Measurements from ENCODE around the gene RIN1.
A peak's percentile ranks its signal among the peaks of the same experiment; 100 is the strongest.
"Not testable (repeated sequence)": the region's sequence is repeated elsewhere in the genome, so short reads cannot be mapped to it uniquely, and the experiment has no call there.

Gene RIN1

DNA sequence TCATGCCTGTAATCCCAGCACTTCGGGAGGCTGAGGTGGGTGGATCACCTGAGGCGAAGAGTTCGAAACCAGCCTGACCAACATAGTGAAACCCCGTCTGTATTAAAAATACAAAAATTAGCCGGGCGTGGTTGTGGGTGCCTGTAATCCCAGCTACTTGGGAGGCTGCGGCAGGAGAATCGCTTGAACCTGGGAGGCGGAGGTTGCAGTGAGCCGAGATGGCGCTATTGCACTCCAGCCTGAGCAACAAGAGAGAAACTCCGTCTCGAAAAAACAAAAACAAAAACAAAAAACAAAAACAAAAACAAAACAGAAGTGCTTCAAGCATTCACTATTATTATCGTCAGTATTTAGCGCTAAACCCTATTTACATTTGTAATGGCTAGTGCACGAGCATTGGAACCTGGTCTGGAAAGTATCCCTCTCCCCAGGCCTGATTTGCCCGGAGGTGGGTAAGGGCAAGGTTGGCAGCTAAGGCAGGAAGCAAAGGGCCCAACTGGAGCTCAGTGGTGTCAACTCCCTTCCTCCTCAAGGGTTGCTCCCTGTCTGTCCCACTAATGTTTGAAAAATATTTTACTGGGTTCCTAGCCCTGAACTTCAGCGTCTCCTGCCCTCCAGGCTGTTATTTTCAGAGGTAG lies 25.3 kb downstream of the RIN1 start:
- not testable (repeated sequence) for H3K27ac ChIP-seq (ENCODE audit: low read depth, low read length); H3K4me1 ChIP-seq (ENCODE audit: control insufficient read depth, insufficient read depth, low read length); H3K36me3 ChIP-seq (ENCODE audit: control insufficient read depth, insufficient read depth, low read length); H3K27me3 ChIP-seq (ENCODE audit: control insufficient read depth, insufficient read depth, low read length); H3K4me3 ChIP-seq (ENCODE audit: low read length); H3K9ac ChIP-seq (ENCODE audit: low read length)

DNA sequence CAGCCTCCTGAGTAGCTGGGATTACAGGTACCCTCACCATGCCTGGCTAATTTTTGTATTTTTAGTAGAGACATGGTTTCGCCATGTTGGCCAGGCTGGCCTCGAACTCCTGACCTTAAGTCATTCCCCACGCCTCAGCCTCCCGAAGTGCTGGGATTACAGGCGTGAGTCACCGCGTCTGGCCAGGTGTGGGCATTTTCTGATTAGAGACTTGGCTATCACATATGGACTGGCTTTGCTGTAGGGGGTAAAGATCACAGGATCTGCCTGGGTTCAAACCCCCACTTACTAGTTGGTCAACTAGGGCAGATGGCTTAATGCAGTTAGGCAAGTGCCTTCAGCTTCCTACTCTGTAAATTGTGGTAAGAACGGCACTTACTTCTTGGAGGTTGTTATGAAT lies 25.9 kb downstream of the RIN1 start:
- Histone ChIP-seq H3K27me3 (ENCODE audit: control insufficient read depth, insufficient read depth, low read length) (no peaks in the 10 kb centered on the region), H3K27ac (ENCODE audit: low read depth, low read length) (no peak overlapping the region), H3K4me1 (ENCODE audit: control insufficient read depth, insufficient read depth, low read length) (no peaks in the 10 kb centered on the region), H3K4me3 (ENCODE audit: low read length) (no peak overlapping the region), H3K9ac (ENCODE audit: low read length) (no peak overlapping the region), H3K36me3 (ENCODE audit: control insufficient read depth, insufficient read depth, low read length) (no peaks in the 10 kb centered on the region)

DNA sequence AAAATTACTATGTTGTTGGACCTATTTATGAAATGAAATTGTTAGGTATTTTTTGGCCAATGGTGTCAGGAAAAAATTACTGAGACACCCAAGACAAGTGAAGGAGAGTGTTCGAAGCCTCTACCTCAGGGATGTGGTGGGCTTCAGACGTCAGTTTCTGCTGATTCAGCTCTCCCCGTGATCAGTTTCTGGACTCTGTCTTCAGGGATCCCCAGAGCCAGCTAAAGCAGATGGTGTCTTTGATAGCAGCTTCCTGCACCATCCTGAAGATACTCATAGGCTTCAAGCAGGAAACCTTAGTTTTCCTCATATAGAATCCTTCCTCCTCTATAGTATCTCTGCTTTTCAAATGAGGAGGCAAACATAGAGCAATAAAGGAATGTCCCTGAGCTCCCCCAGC lies 26.8 kb downstream of the RIN1 start:
- no peak overlapping the region for H3K9ac ChIP-seq (ENCODE audit: low read length)
- no peak overlapping the region for H3K4me3 ChIP-seq (ENCODE audit: low read length)
- H3K27ac ChIP-seq (ENCODE audit: low read depth, low read length): no peak overlapping the region
- H3K4me1 ChIP-seq (ENCODE audit: control insufficient read depth, insufficient read depth, low read length): no peaks in the 10 kb centered on the region
- H3K36me3 ChIP-seq (ENCODE audit: control insufficient read depth, insufficient read depth, low read length): no peaks in the 10 kb centered on the region
- H3K27me3 ChIP-seq (ENCODE audit: control insufficient read depth, insufficient read depth, low read length): no peaks in the 10 kb centered on the region

GRCh38 chr11:66302656-66303055 lies 33.6 kb downstream of the RIN1 start:
- Histone ChIP-seq H3K4me1 (ENCODE audit: control insufficient read depth, insufficient read depth, low read length) (no peaks in the 10 kb centered on the region), H3K36me3 (ENCODE audit: control insufficient read depth, insufficient read depth, low read length) (no peaks in the 10 kb centered on the region), H3K27me3 (ENCODE audit: control insufficient read depth, insufficient read depth, low read length) (no peaks in the 10 kb centered on the region), H3K27ac (ENCODE audit: low read depth, low read length) (no peak overlapping the region), H3K4me3 (ENCODE audit: low read length) (no peak overlapping the region), H3K9ac (ENCODE audit: low read length) (no peak overlapping the region)

GRCh38 chr11:66299186-66299585 lies 37.0 kb downstream of the RIN1 start:
- H3K4me3 ChIP-seq (ENCODE audit: low read length): no peak overlapping the region
- no peak overlapping the region for H3K9ac ChIP-seq (ENCODE audit: low read length)
- H3K27ac ChIP-seq (ENCODE audit: low read depth, low read length): no peak overlapping the region
- H3K4me1 ChIP-seq (ENCODE audit: control insufficient read depth, insufficient read depth, low read length): no peaks in the 10 kb centered on the region
- H3K27me3 ChIP-seq (ENCODE audit: control insufficient read depth, insufficient read depth, low read length): peaks cover under 1% of the 10 kb centered on the region
- no peaks in the 10 kb centered on the region for H3K36me3 ChIP-seq (ENCODE audit: control insufficient read depth, insufficient read depth, low read length)

DNA sequence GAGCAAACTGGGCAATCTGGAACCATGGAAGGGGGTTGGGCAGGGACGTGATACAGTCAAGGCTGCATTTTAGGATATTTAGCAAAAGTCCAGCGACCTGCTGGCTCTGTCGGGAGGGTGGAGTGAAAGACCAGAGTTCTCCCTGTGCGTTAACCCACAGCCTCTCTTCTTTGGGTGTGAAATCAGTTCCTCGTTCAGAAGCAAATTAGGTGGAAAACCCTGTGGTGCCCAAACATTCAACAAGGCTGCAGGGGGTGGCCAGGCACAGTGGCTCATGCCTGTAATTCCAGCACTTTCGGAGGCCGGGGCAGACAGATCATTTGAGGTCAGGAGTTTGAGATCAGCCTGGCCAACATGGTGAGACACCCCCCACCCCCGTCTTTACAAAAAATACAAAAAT lies 38.6 kb downstream of the RIN1 start:
- no peaks in the 10 kb centered on the region for H3K36me3 ChIP-seq (ENCODE audit: control insufficient read depth, insufficient read depth, low read length)
- H3K27me3 ChIP-seq (ENCODE audit: control insufficient read depth, insufficient read depth, low read length): peaks cover 12% of the 10 kb centered on the region
- H3K4me1 ChIP-seq (ENCODE audit: control insufficient read depth, insufficient read depth, low read length): no peaks in the 10 kb centered on the region
- no peak overlapping the region for H3K9ac ChIP-seq (ENCODE audit: low read length)
- no peak overlapping the region for H3K4me3 ChIP-seq (ENCODE audit: low read length)
- no peak overlapping the region for H3K27ac ChIP-seq (ENCODE audit: low read depth, low read length)

DNA sequence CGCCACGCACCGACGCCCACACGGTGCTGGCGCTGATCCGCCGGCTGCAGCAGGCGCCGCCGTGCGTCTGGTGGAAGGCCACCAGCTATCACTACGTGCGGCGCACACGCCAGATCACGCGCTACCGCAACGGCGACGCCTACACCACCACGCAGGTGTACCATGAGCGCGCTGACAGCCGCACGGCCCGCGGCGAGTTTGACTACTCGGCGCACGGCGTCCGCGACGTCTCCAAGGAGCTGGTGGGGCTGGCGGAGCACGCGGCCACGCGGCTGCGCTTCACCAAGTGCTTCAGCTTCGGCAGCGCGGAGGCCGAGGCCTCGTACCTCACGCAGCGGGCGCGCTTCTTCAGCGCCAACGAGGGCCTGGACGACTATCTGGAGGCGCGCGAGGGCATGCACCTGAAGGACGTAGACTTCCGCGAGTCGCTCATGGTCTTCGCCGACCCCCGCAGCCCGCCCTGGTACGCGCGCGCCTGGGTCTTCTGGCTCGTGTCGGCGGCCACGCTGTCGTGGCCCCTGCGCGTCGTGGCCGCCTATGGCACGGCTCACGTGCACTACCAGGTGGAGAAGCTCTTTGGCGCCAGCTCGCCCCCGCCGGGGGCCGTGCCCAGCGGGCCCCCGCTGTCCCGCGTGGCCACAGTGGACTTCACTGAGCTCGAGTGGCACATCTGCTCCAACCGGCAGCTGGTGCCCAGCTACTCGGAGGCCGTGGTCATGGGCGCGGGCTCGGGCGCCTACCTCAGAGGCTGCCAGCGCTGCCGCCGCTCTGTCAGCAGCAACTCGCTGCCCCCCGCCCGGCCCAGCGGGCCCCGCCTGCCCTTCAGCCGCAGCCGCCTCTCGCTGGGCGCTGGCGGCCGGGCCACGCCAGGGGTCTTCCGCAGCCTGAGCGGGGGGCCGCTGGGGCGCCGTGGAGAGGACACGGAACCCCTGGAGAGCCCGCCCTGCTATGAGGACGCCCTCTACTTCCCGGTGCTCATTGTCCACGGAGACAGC lies 41.3 kb downstream of the RIN1 start:
- no peak overlapping the region for H3K27ac ChIP-seq (ENCODE audit: low read depth, low read length)
- peaks cover 20% of the 10 kb centered on the region for H3K27me3 ChIP-seq (ENCODE audit: control insufficient read depth, insufficient read depth, low read length)
- H3K9ac ChIP-seq (ENCODE audit: low read length): no peak overlapping the region
- H3K36me3 ChIP-seq (ENCODE audit: control insufficient read depth, insufficient read depth, low read length): no peaks in the 10 kb centered on the region
- H3K4me1 ChIP-seq (ENCODE audit: control insufficient read depth, insufficient read depth, low read length): no peaks in the 10 kb centered on the region
- no peak overlapping the region for H3K4me3 ChIP-seq (ENCODE audit: low read length)

GRCh38 chr11:66293777-66294625 lies 42.2 kb downstream of the RIN1 start:
- no peaks in the 10 kb centered on the region for H3K36me3 ChIP-seq (ENCODE audit: control insufficient read depth, insufficient read depth, low read length)
- H3K4me3 ChIP-seq (ENCODE audit: low read length): no peak overlapping the region
- no peaks in the 10 kb centered on the region for H3K4me1 ChIP-seq (ENCODE audit: control insufficient read depth, insufficient read depth, low read length)
- no peak overlapping the region for H3K9ac ChIP-seq (ENCODE audit: low read length)
- peaks cover 20% of the 10 kb centered on the region for H3K27me3 ChIP-seq (ENCODE audit: control insufficient read depth, insufficient read depth, low read length)
- no peak overlapping the region for H3K27ac ChIP-seq (ENCODE audit: low read depth, low read length)

DNA sequence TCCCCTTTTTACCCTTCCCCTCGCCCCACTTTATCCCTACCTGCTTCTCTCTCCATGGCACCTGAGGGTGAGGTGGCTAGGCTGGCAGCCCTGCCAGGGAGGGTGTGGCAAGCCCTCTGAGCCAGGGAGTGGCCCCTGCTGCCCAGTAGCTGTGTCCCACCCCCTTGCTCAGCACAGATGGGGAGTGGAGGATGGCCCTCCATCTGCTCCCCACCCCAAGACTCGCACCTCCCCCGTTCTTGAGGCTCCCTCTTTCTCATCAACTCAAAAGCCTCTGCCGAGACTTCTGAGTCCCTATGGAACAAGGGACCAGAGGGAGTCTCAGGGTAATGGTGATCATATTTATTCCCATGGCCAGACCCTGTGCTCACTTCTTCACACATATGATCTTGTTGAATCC lies 42.9 kb downstream of the RIN1 start:
- H3K4me1 ChIP-seq (ENCODE audit: control insufficient read depth, insufficient read depth, low read length): no peaks in the 10 kb centered on the region
- H3K36me3 ChIP-seq (ENCODE audit: control insufficient read depth, insufficient read depth, low read length): no peaks in the 10 kb centered on the region
- peaks cover 20% of the 10 kb centered on the region for H3K27me3 ChIP-seq (ENCODE audit: control insufficient read depth, insufficient read depth, low read length)
- H3K27ac ChIP-seq (ENCODE audit: low read depth, low read length): no peak overlapping the region
- H3K9ac ChIP-seq (ENCODE audit: low read length): no peak overlapping the region
- no peak overlapping the region for H3K4me3 ChIP-seq (ENCODE audit: low read length)

- no peak overlapping the region for H3K9ac ChIP-seq (ENCODE audit: low read length)
- H3K4me3 ChIP-seq (ENCODE audit: low read length): no peak overlapping the region
- H3K27me3 ChIP-seq (ENCODE audit: control insufficient read depth, insufficient read depth, low read length): peaks cover 20% of the 10 kb centered on the region
- H3K27ac ChIP-seq (ENCODE audit: low read depth, low read length): no peak overlapping the region
- H3K36me3 ChIP-seq (ENCODE audit: control insufficient read depth, insufficient read depth, low read length): no peaks in the 10 kb centered on the region
- no peaks in the 10 kb centered on the region for H3K4me1 ChIP-seq (ENCODE audit: control insufficient read depth, insufficient read depth, low read length)
These were observed 43.5 kb downstream of the RIN1 start for GRCh38 chr11:66292543-66293332.

GRCh38 chr11:66291706-66292542 lies 44.3 kb downstream of the RIN1 start, which contains the start of gene TMEM151A:
TSS of gene TMEM151A (plus strand) at chr11:66291894. CDS start at chr11:66292014, 120 bp downstream.
- H3K27me3 ChIP-seq (ENCODE audit: control insufficient read depth, insufficient read depth, low read length): peaks cover 20% of the 10 kb centered on the region
- peak within 1 kb of the TSS; percentile 26 for H3K4me3 ChIP-seq (ENCODE audit: low read length)
- H3K36me3 ChIP-seq (ENCODE audit: control insufficient read depth, insufficient read depth, low read length): no peaks in the 10 kb centered on the region
- H3K4me1 ChIP-seq (ENCODE audit: control insufficient read depth, insufficient read depth, low read length): no peaks in the 10 kb centered on the region
- no peak within 1 kb of the TSS for H3K27ac ChIP-seq (ENCODE audit: low read depth, low read length)
- no peak within 1 kb of the TSS for H3K9ac ChIP-seq (ENCODE audit: low read length)

All from rectal smooth muscle tissue (tissue), 1 donor.